SK-N-SH (cell line): Measurements from ENCODE around the gene STAT1. TPM values are rescaled to one million over a fixed set of nuclear protein-coding genes. Genes with fewer than 3 reads are reported as not detected.

Experiments
- CTCF ChIA-PET: fragments of 300-600, 350-600 bp; formaldehyde crosslinking; extraction: SDS; loops from one replicate; lab custom pipeline; 2021; lab: Yijun Ruan, JAX
- POLR2A ChIA-PET: fragments of 350-600 bp; sonication (Branson Sonifier 250); formaldehyde crosslinking; extraction: SDS; loops from one replicate; lab custom pipeline; 2020; ENCODE audit warnings: antibody characterized with exemption, inconsistent platforms; lab: Yijun Ruan, JAX
- DNase-seq: peaks from one replicate; pipeline ENCODE4 v3.0.0; 2012
- H2AFZ ChIP-seq: fragments of 200-600 bp; sonication (generic); 2 replicates; pipeline ENCODE4 v1.8.1; 2016; ENCODE audit warnings: antibody characterized with exemption, mild to moderate bottlenecking, low read depth
- H3F3A ChIP-seq: fragments of 200-600 bp; sonication (generic); replicated peaks from 2 replicates; pipeline ENCODE3; 2016; ENCODE audit warnings: antibody characterized with exemption, mild to moderate bottlenecking; ENCODE audit not compliant: insufficient read depth
- H3K27ac ChIP-seq, 2 experiments: fragments of 200-500 bp in 1 of 2; fragments of 200-600 bp in 1 of 2; sonication (Bioruptor generic) in 1 of 2; sonication (generic), shearing (Covaris generic) in 1 of 2; 2 replicates each; pipeline versions ENCODE4 v1.5.1 to v1.6.1; 2014 to 2016; ENCODE audit warnings: low read depth in 2 of 2, inconsistent platforms in 1 of 2, low read length in 1 of 2, mild to moderate bottlenecking in 1 of 2, mixed read lengths in 1 of 2
- H3K27me3 ChIP-seq: fragments of 200-600 bp; sonication (generic), shearing (Covaris generic); 2 replicates; pipeline ENCODE4 v1.6.1; 2016; ENCODE audit warnings: mixed run types; ENCODE audit not compliant: insufficient read depth
- H3K36me3 ChIP-seq, 2 experiments: fragments of 200-500 bp in 1 of 2; fragments of 200-600 bp in 1 of 2; sonication (Bioruptor generic) in 1 of 2; sonication (generic) in 1 of 2; replicated peaks in 1 of 2; 2 replicates each; pipeline versions ENCODE3 to v1.5.1; 2014 to 2016; ENCODE audit warnings: low read length in 1 of 2, mild to moderate bottlenecking in 1 of 2; ENCODE audit not compliant: insufficient read depth in 2 of 2, control insufficient read depth in 1 of 2
- H3K4me1 ChIP-seq, 2 experiments: fragments of 200-500 bp in 1 of 2; fragments of 200-600 bp in 1 of 2; sonication (Bioruptor generic) in 1 of 2; sonication (generic), shearing (Covaris generic) in 1 of 2; 2 replicates each; pipeline versions ENCODE4 v1.5.1 to v1.6.1; 2014 to 2016; ENCODE audit warnings: low read depth in 1 of 2, low read length in 1 of 2, mixed run types in 1 of 2; ENCODE audit not compliant: insufficient read depth in 2 of 2, control insufficient read depth in 1 of 2
- H3K4me2 ChIP-seq: fragments of 200-600 bp; sonication (generic), shearing (Covaris generic); 2 replicates; pipeline ENCODE4 v1.6.1; 2017; ENCODE audit warnings: mixed run types
- H3K4me3 ChIP-seq, 2 experiments: fragments of 200-500 bp in 1 of 2; fragments of 200-600 bp in 1 of 2; sonication (Bioruptor generic) in 1 of 2; sonication (generic), shearing (Covaris generic) in 1 of 2; 2 replicates each; pipeline versions ENCODE4 v1.5.1 to v1.8.1; 2014 to 2016; ENCODE audit warnings: low read depth in 2 of 2, inconsistent platforms in 1 of 2, low read length in 1 of 2, mild to moderate bottlenecking in 1 of 2, mixed read lengths in 1 of 2, moderate library complexity in 1 of 2
- H3K79me2 ChIP-seq: fragments of 200-600 bp; sonication (generic); 2 replicates; pipeline ENCODE4 v1.8.1; 2017; ENCODE audit warnings: mild to moderate bottlenecking; ENCODE audit not compliant: insufficient read depth
- H3K9ac ChIP-seq: fragments of 200-600 bp; sonication (generic); 2 replicates; pipeline ENCODE4 v1.6.1; 2017; ENCODE audit warnings: mixed run types
- H3K9me2 ChIP-seq: fragments of 200-600 bp; sonication (generic); 2 replicates; pipeline ENCODE4 v1.6.1; 2017; ENCODE audit warnings: mixed run types
- H3K9me3 ChIP-seq: fragments of 200-600 bp; sonication (generic); 2 replicates; pipeline ENCODE4 v1.6.1; 2017; ENCODE audit warnings: mixed run types, mild to moderate bottlenecking, moderate library complexity
- H4K20me1 ChIP-seq: fragments of 200-600 bp; sonication (generic); 2 replicates; pipeline ENCODE4 v1.6.1; 2017; ENCODE audit warnings: mild to moderate bottlenecking, mixed run types; ENCODE audit not compliant: insufficient read depth
- CHD2 ChIP-seq: fragments of 150-350 bp; IDR thresholded peaks from 2 replicates; pipeline ENCODE4 v1.6.1; 2018; ENCODE audit warnings: low read length; ENCODE audit not compliant: partially characterized antibody
- CTCF ChIP-seq: fragments of 200-600 bp; sonication (generic); IDR thresholded peaks from 2 replicates; pipeline ENCODE4 v1.6.1; 2017; ENCODE audit warnings: antibody characterized with exemption, mild to moderate bottlenecking, moderate library complexity
- ELF1 ChIP-seq: IDR thresholded peaks from 2 replicates; pipeline ENCODE4 v1.4.0; 2012
- EZH2phosphoT487 ChIP-seq: fragments of 200-600 bp; sonication (generic); IDR thresholded peaks from 2 replicates; pipeline ENCODE4 v1.6.1; 2017; ENCODE audit warnings: low read depth, mixed run types, mild to moderate bottlenecking, antibody characterized with exemption, moderate library complexity, borderline replicate concordance
- FOXJ3 ChIP-seq: sonication (generic); formaldehyde crosslinking; IDR thresholded peaks from 2 replicates; pipeline ENCODE4 v1.5.1; 2020; ENCODE audit warnings: mild to moderate bottlenecking, missing genetic modification reagents
- GATA2 ChIP-seq: sonication (generic); formaldehyde crosslinking; IDR thresholded peaks from 2 replicates; pipeline ENCODE4 v1.5.0; 2020; ENCODE audit warnings: mild to moderate bottlenecking, missing genetic modification reagents
- JUND ChIP-seq: IDR thresholded peaks from 2 replicates; pipeline ENCODE4 v1.4.0; 2012
- MEF2A ChIP-seq: IDR thresholded peaks from 2 replicates; pipeline ENCODE4 v1.4.0; 2012; ENCODE audit warnings: low read depth, borderline replicate concordance
- NFIC ChIP-seq: IDR thresholded peaks from 2 replicates; pipeline ENCODE4 v1.4.0; 2012; ENCODE audit warnings: borderline replicate concordance
- NRF1 ChIP-seq: IDR thresholded peaks from 2 replicates; pipeline ENCODE4 v1.6.1; 2012; ENCODE audit warnings: low read depth, mild to moderate bottlenecking, low read length
- RAD21 ChIP-seq: IDR thresholded peaks from 2 replicates; pipeline ENCODE4 v1.6.1; 2012; ENCODE audit warnings: mild to moderate bottlenecking, low read length
- RCOR1 ChIP-seq: fragments of 150-350 bp; IDR thresholded peaks from 2 replicates; pipeline ENCODE4 v1.6.1; 2017; ENCODE audit warnings: antibody characterized with exemption, low read length
- REST ChIP-seq: IDR thresholded peaks from 2 replicates; pipeline ENCODE4 v1.6.1; 2012; ENCODE audit warnings: mild to moderate bottlenecking, low read depth, low read length, moderate library complexity
- RFX5 ChIP-seq: IDR thresholded peaks from 2 replicates; pipeline ENCODE4 v1.6.1; 2012; ENCODE audit warnings: mild to moderate bottlenecking, improper control_type of control experiment, low read length
- RXRA ChIP-seq: IDR thresholded peaks from 2 replicates; pipeline ENCODE4 v1.4.0; 2012; ENCODE audit warnings: low read depth, mild to moderate bottlenecking, borderline replicate concordance
- SIN3A ChIP-seq: IDR thresholded peaks from 2 replicates; pipeline ENCODE4 v1.6.1; 2012; ENCODE audit warnings: low read depth, mild to moderate bottlenecking, low read length, moderate library complexity, borderline replicate concordance
- SMC3 ChIP-seq: IDR thresholded peaks from 2 replicates; pipeline ENCODE4 v1.6.1; 2012; ENCODE audit warnings: low read depth, low read length, improper control_type of control experiment
- TAF1 ChIP-seq: IDR thresholded peaks from 2 replicates; pipeline ENCODE4 v1.6.1; 2012; ENCODE audit warnings: low read depth, mild to moderate bottlenecking, low read length, moderate library complexity, borderline replicate concordance
- TEAD4 ChIP-seq: IDR thresholded peaks from 2 replicates; pipeline ENCODE4 v1.4.0; 2012; ENCODE audit warnings: mild to moderate bottlenecking, borderline replicate concordance; ENCODE audit not compliant: insufficient read depth
- YY1 ChIP-seq: IDR thresholded peaks from 2 replicates; pipeline ENCODE4 v1.4.0; 2012; ENCODE audit warnings: low read depth, mild to moderate bottlenecking
- WGBS: methylation state at CpG from one replicate; pipeline ENCODE4 v1.1.6; 2017; ENCODE audit warnings: low lambda C conversion rate; 5-methylcytosine and 5-hydroxymethylcytosine counted together
- polyA plus RNA-seq, 3 experiments: library from polyadenylated mRNA; depleted of rRNA; stranded (reverse); fragments of >200 nt; gene quantifications; 2 replicates each; pipeline ENCODE4 v1.2.3, GENCODE V29; 2012
- TF ChIP-seq, protein P1 (sequence below): fragments of 150-350 bp; IDR thresholded peaks from 2 replicates; pipeline ENCODE4 v1.6.1; 2017; ENCODE audit warnings: antibody characterized with exemption, low read length, low read depth, borderline replicate concordance

The STAT1 gene
- polyA plus RNA-seq, 1 of the 3 experiments (the other 2 are of a cell fraction), result 22.1 TPM

DNA sequence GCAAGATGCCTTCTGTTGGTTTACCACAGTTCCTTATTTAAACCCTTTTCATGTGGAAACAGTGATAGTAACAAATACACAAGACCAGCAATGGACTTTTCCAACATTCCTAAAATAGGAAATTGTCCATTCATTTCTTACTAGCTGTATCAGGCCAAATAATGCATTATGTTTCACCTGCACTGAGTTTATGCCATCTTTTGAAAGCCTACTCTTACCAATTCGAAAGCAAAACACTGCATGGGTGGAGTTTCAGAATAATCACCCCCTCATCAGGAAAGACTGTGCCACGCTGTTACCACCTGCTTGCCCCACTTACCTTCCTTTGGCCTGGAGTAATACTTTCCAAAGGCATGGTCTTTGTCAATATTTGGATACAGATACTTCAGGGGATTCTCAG, 37.5 kb downstream of the STAT1 start:
- Histone ChIP-seq H2AFZ (no peak overlapping the region), H3K9me3 (no peaks in the 10 kb centered on the region), H3K79me2 (no peaks in the 10 kb centered on the region), H3K4me1 (peaks cover 17 to 21% of the 10 kb centered on the region in 2 experiments), H3K9me2 (no peaks in the 10 kb centered on the region), H3K36me3 (peaks cover 74 to 96% of the 10 kb centered on the region in 2 experiments), H3K4me2 (no peak overlapping the region), H3K27me3 (no peaks in the 10 kb centered on the region), H3F3A (peaks cover 22% of the 10 kb centered on the region), H3K27ac (no peak overlapping the region), H4K20me1 (no peaks in the 10 kb centered on the region), H3K4me3 (no peak overlapping the region), H3K9ac (no peak overlapping the region)
- ChIA-PET CTCF (no interaction called here), POLR2A (no interaction called here)
- WGBS, result 95% methylated on average over 2 of the region's 2 CpGs
- DNase-seq, result no peak
- TF ChIP-seq, protein P1, sequence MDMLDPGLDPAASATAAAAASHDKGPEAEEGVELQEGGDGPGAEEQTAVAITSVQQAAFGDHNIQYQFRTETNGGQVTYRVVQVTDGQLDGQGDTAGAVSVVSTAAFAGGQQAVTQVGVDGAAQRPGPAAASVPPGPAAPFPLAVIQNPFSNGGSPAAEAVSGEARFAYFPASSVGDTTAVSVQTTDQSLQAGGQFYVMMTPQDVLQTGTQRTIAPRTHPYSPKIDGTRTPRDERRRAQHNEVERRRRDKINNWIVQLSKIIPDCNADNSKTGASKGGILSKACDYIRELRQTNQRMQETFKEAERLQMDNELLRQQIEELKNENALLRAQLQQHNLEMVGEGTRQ, result no peak
- TF ChIP-seq RCOR1 (no peak), SMC3 (no peak), TEAD4 (no peak), RAD21 (no peak), CHD2 (no peak), JUND (no peak), MEF2A (no peak), EZH2phosphoT487 (no peak), NRF1 (no peak), YY1 (no peak), ELF1 (no peak), SIN3A (no peak), RFX5 (no peak), GATA2 (no peak), FOXJ3 (CRISPR knock-in tag) (no peak), NFIC (no peak)

- no peak for DNase-seq
- no peak overlapping the region for H3K27ac ChIP-seq
- no peak overlapping the region for H3K4me3 ChIP-seq
- H3F3A ChIP-seq, result peaks cover 18% of the 10 kb centered on the region
- peaks cover 7 to 11% of the 10 kb centered on the region in 2 experiments for H3K4me1 ChIP-seq
- H3K27me3 ChIP-seq, result no peaks in the 10 kb centered on the region
- no peaks in the 10 kb centered on the region for H3K9me3 ChIP-seq
- H3K79me2 ChIP-seq, result no peaks in the 10 kb centered on the region
- H3K36me3 ChIP-seq, result peaks cover 79 to 95% of the 10 kb centered on the region in 2 experiments
- H4K20me1 ChIP-seq, result no peaks in the 10 kb centered on the region
- H3K4me2 ChIP-seq, result no peak overlapping the region
- ChIA-PET POLR2A (no interaction called here), CTCF (interaction anchor here (1.0 kb wide), 1 partner anchor 21 kb away, joined by 3 read pairs; no protein-coding TSS in a partner anchor)
- 87% methylated on average over 12 of the region's 12 CpGs for WGBS
- no peak overlapping the region for H3K9ac ChIP-seq
- H3K9me2 ChIP-seq, result no peaks in the 10 kb centered on the region
- TF ChIP-seq RXRA, result no peak
- TF ChIP-seq GATA2, result no peak
- TF ChIP-seq CTCF, result no peak
- no peak for TF ChIP-seq EZH2phosphoT487
- TF ChIP-seq TAF1, result no peak
- TF ChIP-seq NRF1, result no peak
- TF ChIP-seq YY1, result no peak
- no peak for TF ChIP-seq REST
- TF ChIP-seq, protein P1, result no peak
- no peak overlapping the region for H2AFZ ChIP-seq
These were observed 39.2 kb downstream of the STAT1 start for GRCh38 chr2:190974629-190975361.
